ENCODE data around the gene MCHR1. TPM values are rescaled to one million over a fixed set of nuclear protein-coding genes. Genes with fewer than 3 reads are reported as not detected.

The MCHR1 gene
- total and polyA plus RNA-seq, 2 of the 13 experiments (the other 11 are each of a cell fraction or from before 2014, with no cell fraction given), result 0.40 to 0.83 TPM

DNA sequence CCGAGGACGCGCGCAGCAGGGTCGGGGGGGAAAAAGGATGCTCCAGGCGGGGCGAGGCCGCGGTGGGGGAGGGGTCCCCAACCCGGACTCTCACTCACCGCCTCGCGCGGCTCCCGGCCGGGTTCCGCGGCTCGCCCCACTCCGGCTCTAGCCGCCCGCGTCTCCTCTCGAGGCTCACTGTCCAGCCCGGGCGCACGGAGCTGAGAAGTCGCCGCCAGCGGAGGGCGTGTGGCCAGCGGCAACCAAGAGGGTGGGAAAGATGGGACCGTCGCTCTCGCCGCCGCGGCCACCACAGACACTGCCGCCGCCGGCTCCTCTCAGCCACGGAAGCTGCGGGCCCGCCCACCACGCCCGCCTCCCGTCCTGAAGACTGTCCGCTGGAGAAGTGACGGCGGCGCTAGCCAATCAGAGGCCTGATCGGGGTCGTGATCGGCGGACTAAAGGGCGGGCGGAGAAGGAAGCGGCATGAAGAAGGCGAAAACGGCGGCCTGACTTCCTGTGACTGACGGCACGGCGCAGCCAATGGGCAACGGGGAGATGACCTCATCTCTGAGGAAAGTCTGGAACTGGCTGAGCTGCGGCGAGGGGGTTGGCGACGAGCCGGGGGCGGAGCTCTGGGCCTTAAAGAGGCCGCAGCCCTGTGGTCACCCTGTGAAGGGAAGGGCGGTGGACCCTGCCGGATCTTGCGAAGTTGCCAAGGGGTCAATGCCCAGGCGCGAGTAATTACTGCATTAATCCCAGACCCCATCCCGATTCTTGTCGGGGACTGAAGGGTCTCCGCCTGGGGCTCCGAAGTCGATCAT, 42.7 kb upstream of the MCHR1 start, which contains the start of gene MRTFA (continued):
- TF ChIP-seq ZNF75D (CRISPR knock-in tag; IDR thresholded peaks at IDR 0.05; ENCODE audit: borderline replicate concordance), result no peak
- TF ChIP-seq U2AF1 (optimal IDR thresholded peaks at IDR 0.05; ENCODE audit: low read depth, low read length), result no peak
- TF ChIP-seq ZNF235 (CRISPR knock-in tag; IDR thresholded peaks at IDR 0.05; ENCODE audit: borderline replicate concordance), result no peak
- peak; percentile 94 for TF ChIP-seq ZNF430 (CRISPR knock-in tag; IDR thresholded peaks at IDR 0.05)
- peak; percentile 18 for TF ChIP-seq TBL1XR1 (IDR thresholded peaks at IDR 0.05; ENCODE audit: borderline replicate concordance, low read length, partially characterized antibody)
- peak; percentile 61 for TF ChIP-seq SALL1 (CRISPR knock-in tag; IDR thresholded peaks at IDR 0.05)
- TF ChIP-seq ZNF761 (CRISPR knock-in tag; conservative IDR thresholded peaks at IDR 0.05), result no peak
- TF ChIP-seq, protein P1, sequence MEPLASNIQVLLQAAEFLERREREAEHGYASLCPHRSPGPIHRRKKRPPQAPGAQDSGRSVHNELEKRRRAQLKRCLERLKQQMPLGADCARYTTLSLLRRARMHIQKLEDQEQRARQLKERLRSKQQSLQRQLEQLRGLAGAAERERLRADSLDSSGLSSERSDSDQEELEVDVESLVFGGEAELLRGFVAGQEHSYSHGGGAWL (CRISPR knock-in tag; IDR thresholded peaks at IDR 0.05), result peak; percentile 54
- TF ChIP-seq XBP1 (CRISPR knock-in tag; IDR thresholded peaks at IDR 0.05), result no peak
- TF ChIP-seq SPEN (CRISPR knock-in tag; IDR thresholded peaks at IDR 0.05; ENCODE audit: low read depth), result peak; percentile 89
- TF ChIP-seq IRX3 (CRISPR knock-in tag; IDR thresholded peaks at IDR 0.05; ENCODE audit: borderline replicate concordance, low read depth), result no peak
- no peak for TF ChIP-seq SYNCRIP (IDR thresholded peaks at IDR 0.05; ENCODE audit: insufficient read depth, low read depth, low read length)
- peak; percentile 21; the same call in 1 of the 2 replicates for TF ChIP-seq ZNF607 (CRISPR knock-in tag; IDR thresholded peaks at IDR 0.05; ENCODE audit: borderline replicate concordance)
- no peak for TF ChIP-seq SIX1 (CRISPR knock-in tag; IDR thresholded peaks at IDR 0.05; ENCODE audit: borderline replicate concordance)
- TF ChIP-seq, protein P2, sequence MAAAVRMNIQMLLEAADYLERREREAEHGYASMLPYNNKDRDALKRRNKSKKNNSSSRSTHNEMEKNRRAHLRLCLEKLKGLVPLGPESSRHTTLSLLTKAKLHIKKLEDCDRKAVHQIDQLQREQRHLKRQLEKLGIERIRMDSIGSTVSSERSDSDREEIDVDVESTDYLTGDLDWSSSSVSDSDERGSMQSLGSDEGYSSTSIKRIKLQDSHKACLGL (CRISPR knock-in tag; IDR thresholded peaks at IDR 0.05), result peak; percentile 34; the same call in 1 of the 2 replicates
- TF ChIP-seq BORCS8-MEF2B (CRISPR knock-in tag; IDR thresholded peaks at IDR 0.05), result 0 out of 2 replicates have a peak, but pooled peaks have one; percentile 43
- no peak for TF ChIP-seq ZNF24 (IDR thresholded peaks at IDR 0.05)
- TF ChIP-seq NR3C1 (CRISPR knock-in tag; IDR thresholded peaks at IDR 0.05), result no peak
- TF ChIP-seq PHF8 (CRISPR knock-in tag; IDR thresholded peaks at IDR 0.05), result peak; percentile 89
- TF ChIP-seq SP140L (CRISPR knock-in tag; IDR thresholded peaks at IDR 0.05; ENCODE audit: borderline replicate concordance), result no peak; the same call in 1 of the 2 replicates
- no peak for TF ChIP-seq MBD4 (IDR thresholded peaks at IDR 0.05; ENCODE audit: borderline replicate concordance, low read length)
- TF ChIP-seq SMYD3 (CRISPR knock-in tag; IDR thresholded peaks at IDR 0.05), result no peak
- TF ChIP-seq RORA (CRISPR knock-in tag; IDR thresholded peaks at IDR 0.05), result no peak
- TF ChIP-seq, protein P3, sequence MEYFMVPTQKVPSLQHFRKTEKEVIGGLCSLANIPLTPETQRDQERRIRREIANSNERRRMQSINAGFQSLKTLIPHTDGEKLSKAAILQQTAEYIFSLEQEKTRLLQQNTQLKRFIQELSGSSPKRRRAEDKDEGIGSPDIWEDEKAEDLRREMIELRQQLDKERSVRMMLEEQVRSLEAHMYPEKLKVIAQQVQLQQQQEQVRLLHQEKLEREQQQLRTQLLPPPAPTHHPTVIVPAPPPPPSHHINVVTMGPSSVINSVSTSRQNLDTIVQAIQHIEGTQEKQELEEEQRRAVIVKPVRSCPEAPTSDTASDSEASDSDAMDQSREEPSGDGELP (IDR thresholded peaks at IDR 0.05; ENCODE audit: borderline replicate concordance, low read depth), result no peak
- TF ChIP-seq, protein P4, sequence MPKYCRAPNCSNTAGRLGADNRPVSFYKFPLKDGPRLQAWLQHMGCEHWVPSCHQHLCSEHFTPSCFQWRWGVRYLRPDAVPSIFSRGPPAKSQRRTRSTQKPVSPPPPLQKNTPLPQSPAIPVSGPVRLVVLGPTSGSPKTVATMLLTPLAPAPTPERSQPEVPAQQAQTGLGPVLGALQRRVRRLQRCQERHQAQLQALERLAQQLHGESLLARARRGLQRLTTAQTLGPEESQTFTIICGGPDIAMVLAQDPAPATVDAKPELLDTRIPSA (CRISPR knock-in tag; IDR thresholded peaks at IDR 0.05; ENCODE audit: borderline replicate concordance), result no peak
- TF ChIP-seq, protein P5, sequence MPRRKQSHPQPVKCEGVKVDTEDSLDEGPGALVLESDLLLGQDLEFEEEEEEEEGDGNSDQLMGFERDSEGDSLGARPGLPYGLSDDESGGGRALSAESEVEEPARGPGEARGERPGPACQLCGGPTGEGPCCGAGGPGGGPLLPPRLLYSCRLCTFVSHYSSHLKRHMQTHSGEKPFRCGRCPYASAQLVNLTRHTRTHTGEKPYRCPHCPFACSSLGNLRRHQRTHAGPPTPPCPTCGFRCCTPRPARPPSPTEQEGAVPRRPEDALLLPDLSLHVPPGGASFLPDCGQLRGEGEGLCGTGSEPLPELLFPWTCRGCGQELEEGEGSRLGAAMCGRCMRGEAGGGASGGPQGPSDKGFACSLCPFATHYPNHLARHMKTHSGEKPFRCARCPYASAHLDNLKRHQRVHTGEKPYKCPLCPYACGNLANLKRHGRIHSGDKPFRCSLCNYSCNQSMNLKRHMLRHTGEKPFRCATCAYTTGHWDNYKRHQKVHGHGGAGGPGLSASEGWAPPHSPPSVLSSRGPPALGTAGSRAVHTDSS (CRISPR knock-in tag; conservative IDR thresholded peaks at IDR 0.05), result no peak; the same call in 1 of the 2 replicates

Measured in HepG2 (cell line).